Erythroblast (primary cell): ENCODE results near the gene RBM15.

Source experiments
- GATA1 ChIP-seq: IDR thresholded peaks from 2 replicates; pipeline ENCODE4 v1.6.1; 2011; ENCODE audit warnings: low read depth, mild to moderate bottlenecking, control low read depth, low read length, moderate library complexity
- POLR2A ChIP-seq: IDR thresholded peaks from 2 replicates; pipeline ENCODE4 v1.6.1; 2011; ENCODE audit warnings: mild to moderate bottlenecking, low read length

DNA sequence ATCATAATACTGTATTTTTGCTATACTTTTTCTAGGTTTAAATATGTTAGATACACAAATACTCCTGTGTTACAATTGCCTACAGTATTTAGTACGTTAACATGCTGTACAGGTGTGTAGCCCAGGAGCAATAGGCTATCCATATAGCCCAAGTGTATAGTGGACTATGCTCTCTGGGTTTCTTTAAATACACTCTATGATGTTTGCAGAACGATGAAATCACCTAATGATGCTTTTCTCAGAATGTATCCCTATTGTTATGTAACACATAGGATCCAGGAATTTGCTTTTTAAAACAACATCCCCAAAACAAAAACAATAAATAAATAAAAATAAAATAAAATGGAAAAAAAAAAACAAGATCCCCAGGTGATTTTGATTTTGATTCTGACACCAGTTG, 18.1 kb upstream of the RBM15 start:
- TF ChIP-seq POLR2A, result no peak
- no peak for TF ChIP-seq GATA1
